Esophagus squamous epithelium (tissue), 4 donors: ENCODE data around the gene NFS1.

Experiments
- POLR2A ChIP-seq, 4 donors: fragments of 450-650 bp; IDR thresholded peaks; one replicate each; pipeline ENCODE4 v1.6.1; 2017; ENCODE audit warnings: antibody characterized with exemption in 4 of 4, mild to moderate bottlenecking in 4 of 4, moderate library complexity in 3 of 4
- TF ChIP-seq, protein P1 (sequence below), 6 experiments: fragments of 450-650 bp in 4 of 6; fragments of 200-600 bp in 2 of 6; sonication (generic) in 2 of 6; IDR thresholded peaks; one replicate each; pipeline ENCODE4 v1.5.1; 2016 to 2019; ENCODE audit warnings: antibody characterized with exemption in 6 of 6, mild to moderate bottlenecking in 4 of 6, moderate library complexity in 4 of 6

DNA sequence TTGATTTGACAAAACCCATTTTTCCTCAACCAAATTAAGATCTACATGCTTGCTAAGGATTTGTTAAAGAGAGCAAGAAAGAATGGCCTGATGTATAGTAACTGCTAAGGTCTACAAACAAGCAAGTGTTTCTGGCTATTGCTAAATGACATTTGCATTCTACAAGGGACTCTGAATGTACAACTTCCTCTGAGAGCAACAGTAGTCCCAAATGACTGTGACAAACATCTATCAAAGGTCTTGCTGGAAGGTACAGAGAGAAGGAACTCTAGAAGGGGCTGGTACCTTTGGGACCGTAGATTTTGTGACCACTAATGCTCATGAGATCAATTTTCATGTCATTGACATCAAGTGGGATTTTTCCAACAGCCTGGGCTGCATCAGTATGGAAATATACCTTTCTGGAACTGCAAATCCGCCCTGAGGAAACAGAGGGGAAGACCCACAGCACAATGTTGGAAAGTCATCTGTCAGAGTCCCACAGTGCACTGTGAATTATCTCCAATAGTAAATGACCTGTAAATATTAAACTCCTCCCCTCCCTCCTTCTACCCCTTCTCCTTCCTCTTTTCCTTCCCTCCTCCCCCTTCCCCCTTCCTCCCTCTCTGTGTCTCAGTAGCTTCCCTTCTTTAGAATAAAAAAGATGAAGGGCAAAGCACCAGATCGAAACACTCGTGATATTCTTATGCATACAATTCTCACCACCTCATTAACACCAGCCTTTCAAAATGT, 18.5 kb downstream of the NFS1 start:
- no peak for TF ChIP-seq POLR2A (IDR thresholded peaks at IDR 0.05)
- TF ChIP-seq, protein P1, sequence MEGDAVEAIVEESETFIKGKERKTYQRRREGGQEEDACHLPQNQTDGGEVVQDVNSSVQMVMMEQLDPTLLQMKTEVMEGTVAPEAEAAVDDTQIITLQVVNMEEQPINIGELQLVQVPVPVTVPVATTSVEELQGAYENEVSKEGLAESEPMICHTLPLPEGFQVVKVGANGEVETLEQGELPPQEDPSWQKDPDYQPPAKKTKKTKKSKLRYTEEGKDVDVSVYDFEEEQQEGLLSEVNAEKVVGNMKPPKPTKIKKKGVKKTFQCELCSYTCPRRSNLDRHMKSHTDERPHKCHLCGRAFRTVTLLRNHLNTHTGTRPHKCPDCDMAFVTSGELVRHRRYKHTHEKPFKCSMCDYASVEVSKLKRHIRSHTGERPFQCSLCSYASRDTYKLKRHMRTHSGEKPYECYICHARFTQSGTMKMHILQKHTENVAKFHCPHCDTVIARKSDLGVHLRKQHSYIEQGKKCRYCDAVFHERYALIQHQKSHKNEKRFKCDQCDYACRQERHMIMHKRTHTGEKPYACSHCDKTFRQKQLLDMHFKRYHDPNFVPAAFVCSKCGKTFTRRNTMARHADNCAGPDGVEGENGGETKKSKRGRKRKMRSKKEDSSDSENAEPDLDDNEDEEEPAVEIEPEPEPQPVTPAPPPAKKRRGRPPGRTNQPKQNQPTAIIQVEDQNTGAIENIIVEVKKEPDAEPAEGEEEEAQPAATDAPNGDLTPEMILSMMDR (IDR thresholded peaks at IDR 0.05), result no peak
